Stimulated activated naive CD8-positive, alpha-beta T cell treated with anti-CD3 and anti-CD28 coated beads, Interleukin-15, amount 100 ng/mL, for 72 hours (primary cell): ENCODE results near the gene MYMK.

Experiments
- ATAC-seq: fragments of 150-1000 bp; cut with Tn5 transposase; 2 replicates; pipeline ENCODE4 v1.10.0; 2021; ENCODE audit warnings: mild to moderate bottlenecking, moderate library complexity
- DNase-seq, 2 donors: peaks; one replicate each; pipeline ENCODE4 v3.0.0; 2021 to 2022
- H3K27ac Mint-ChIP-seq, 2 donors: one replicate each; pipeline ENCODE4 v1.8.0; 2022; ENCODE audit warnings: mild to moderate bottlenecking in 2 of 2, mixed read lengths in 2 of 2, moderate library complexity in 2 of 2
- H3K27me3 Mint-ChIP-seq: one replicate; pipeline ENCODE4 v1.8.0; 2022; ENCODE audit warnings: mixed read lengths
- H3K4me1 Mint-ChIP-seq: one replicate; pipeline ENCODE4 v1.8.0; 2022; ENCODE audit warnings: mild to moderate bottlenecking, mixed read lengths
- H3K4me3 Mint-ChIP-seq, 2 donors: one replicate each; pipeline ENCODE4 v1.8.0; 2022; ENCODE audit warnings: mild to moderate bottlenecking in 2 of 2, mixed read lengths in 2 of 2, moderate library complexity in 1 of 2
- H3K9me3 Mint-ChIP-seq, 2 donors: one replicate each; pipeline ENCODE4 v1.8.0; 2022; ENCODE audit warnings: mixed read lengths in 2 of 2

The MYMK gene

DNA sequence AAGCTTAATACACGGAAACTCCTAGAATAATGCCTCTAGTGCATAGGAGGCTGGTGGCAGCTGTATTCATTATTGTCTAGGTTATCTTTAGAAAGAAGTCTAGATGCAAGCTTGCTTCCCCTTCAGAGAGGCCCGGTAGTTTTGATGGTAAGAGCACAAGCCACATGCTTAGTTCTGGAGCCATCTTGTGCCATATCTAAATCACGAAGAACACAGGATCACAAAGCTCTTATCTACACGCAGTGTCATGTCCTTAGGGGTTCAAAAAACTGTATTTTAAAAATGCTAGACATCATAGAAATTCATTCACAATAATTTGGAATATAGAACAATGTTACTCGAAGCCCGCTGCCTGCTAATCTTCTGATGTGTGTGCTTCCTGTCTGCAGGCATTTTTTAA lies 58.8 kb downstream of the MYMK start:
- no peak overlapping the region for H3K4me3 Mint-ChIP-seq
- no peaks in the 10 kb centered on the region for H3K27me3 Mint-ChIP-seq
- no peak overlapping the region for H3K27ac Mint-ChIP-seq
- no peak for ATAC-seq
- no peaks in the 10 kb centered on the region for H3K9me3 Mint-ChIP-seq
- DNase-seq = no peak
- no peaks in the 10 kb centered on the region for H3K4me1 Mint-ChIP-seq

DNA sequence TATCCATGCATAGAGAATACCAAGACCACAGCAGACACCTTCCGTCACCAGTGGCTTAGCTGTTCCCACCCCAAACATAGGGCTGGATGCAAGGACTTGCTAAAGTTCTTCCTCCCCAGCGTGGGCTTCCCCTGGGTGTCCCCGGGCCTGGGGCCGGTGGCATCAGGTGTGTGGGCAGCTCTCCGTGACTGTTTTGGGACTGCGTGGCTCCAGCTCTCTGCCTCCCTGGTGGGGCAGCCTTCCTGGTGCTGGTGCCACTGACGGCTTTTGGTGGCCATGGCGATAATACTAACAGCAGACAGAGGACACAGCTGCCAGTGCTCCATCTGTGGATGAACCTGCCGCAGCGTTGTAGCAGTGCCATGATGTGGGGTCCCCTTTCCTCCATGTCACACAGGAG lies 60.1 kb downstream of the MYMK start:
- H3K27ac Mint-ChIP-seq = no peak overlapping the region
- DNase-seq (no peak), ATAC-seq (no peak)
- H3K4me3 Mint-ChIP-seq = no peak overlapping the region
- no peaks in the 10 kb centered on the region for H3K27me3 Mint-ChIP-seq
- no peaks in the 10 kb centered on the region for H3K9me3 Mint-ChIP-seq
- H3K4me1 Mint-ChIP-seq = peaks cover 11% of the 10 kb centered on the region
